Measurements from ENCODE around the gene INPP5A.

DNA sequence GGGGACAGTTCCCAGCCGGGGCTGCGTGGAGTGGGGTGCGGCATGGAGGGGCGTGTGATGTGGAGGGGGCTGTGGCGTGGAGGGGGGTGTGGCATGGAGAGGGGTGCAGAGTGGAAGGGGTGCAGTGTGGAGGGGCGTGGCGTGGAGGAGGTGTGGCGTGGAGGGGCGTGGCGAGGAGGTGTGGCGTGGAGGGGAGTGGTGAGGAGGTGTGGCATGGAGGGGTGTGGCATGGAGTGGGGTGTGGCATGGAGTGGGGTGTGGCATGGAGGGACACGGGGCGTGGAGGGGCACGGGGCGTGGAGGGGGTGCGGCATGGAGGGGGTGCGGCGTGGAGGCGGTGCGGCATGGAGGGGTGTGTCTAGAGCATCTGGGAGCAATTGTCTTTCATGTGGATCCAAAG, 214.8 kb downstream of the INPP5A start:
- TF ChIP-seq EZH2 (IDR thresholded peaks at IDR 0.05; ENCODE audit: borderline replicate concordance): no peak
- TF ChIP-seq, protein P1, sequence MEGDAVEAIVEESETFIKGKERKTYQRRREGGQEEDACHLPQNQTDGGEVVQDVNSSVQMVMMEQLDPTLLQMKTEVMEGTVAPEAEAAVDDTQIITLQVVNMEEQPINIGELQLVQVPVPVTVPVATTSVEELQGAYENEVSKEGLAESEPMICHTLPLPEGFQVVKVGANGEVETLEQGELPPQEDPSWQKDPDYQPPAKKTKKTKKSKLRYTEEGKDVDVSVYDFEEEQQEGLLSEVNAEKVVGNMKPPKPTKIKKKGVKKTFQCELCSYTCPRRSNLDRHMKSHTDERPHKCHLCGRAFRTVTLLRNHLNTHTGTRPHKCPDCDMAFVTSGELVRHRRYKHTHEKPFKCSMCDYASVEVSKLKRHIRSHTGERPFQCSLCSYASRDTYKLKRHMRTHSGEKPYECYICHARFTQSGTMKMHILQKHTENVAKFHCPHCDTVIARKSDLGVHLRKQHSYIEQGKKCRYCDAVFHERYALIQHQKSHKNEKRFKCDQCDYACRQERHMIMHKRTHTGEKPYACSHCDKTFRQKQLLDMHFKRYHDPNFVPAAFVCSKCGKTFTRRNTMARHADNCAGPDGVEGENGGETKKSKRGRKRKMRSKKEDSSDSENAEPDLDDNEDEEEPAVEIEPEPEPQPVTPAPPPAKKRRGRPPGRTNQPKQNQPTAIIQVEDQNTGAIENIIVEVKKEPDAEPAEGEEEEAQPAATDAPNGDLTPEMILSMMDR (IDR thresholded peaks at IDR 0.05; ENCODE audit: poor library complexity): no peak
